ENCODE measurements around the gene PLCL1. TPM values are rescaled to one million over a fixed set of nuclear protein-coding genes. Genes with fewer than 3 reads are reported as not detected.

The PLCL1 gene
- total RNA-seq, 1 donor from 2014 or later, result 2.5 TPM

- intact Hi-C loops (cut with micrococcal nuclease), result no loop called here
These were observed 75.5 kb downstream of the PLCL1 start for GRCh38 chr2:197879812-197880408.

GRCh38 chr2:197883354-197884032, 79.1 kb downstream of the PLCL1 start:
- intact Hi-C loops (cut with micrococcal nuclease), result no loop called here

GRCh38 chr2:197884252-197884651, 79.9 kb downstream of the PLCL1 start:
- intact Hi-C loops (cut with micrococcal nuclease), result no loop called here

GRCh38 chr2:197885126-197885525, 80.7 kb downstream of the PLCL1 start:
- intact Hi-C loops (cut with micrococcal nuclease), result loop anchor here (5.0 kb wide), 1 partner anchor 48 kb away; no protein-coding TSS in a partner anchor

- intact Hi-C loops (cut with micrococcal nuclease), result loop anchor here (5.0 kb wide), 1 partner anchor 48 kb away; no protein-coding TSS in a partner anchor
These were observed 81.2 kb downstream of the PLCL1 start for GRCh38 chr2:197885587-197885986.

- intact Hi-C loops (cut with micrococcal nuclease), result loop anchor here (5.0 kb wide), 1 partner anchor 51 kb away; no protein-coding TSS in a partner anchor
These were observed 83.9 kb downstream of the PLCL1 start for GRCh38 chr2:197888321-197888720.

GRCh38 chr2:197889041-197889440, 84.6 kb downstream of the PLCL1 start:
- intact Hi-C loops (cut with micrococcal nuclease), result loop anchor here (1.0 to 5.0 kb wide), 3 partner anchors 20 to 85 kb away; partner anchors contain the start of gene PLCL1

- intact Hi-C loops (cut with micrococcal nuclease), result loop anchor here (5.0 kb wide), 1 partner anchor 42 kb away; no protein-coding TSS in a partner anchor
These were observed 85.8 kb downstream of the PLCL1 start for GRCh38 chr2:197890168-197890567.

- intact Hi-C loops (cut with micrococcal nuclease), result loop anchor here (5.0 kb wide), 1 partner anchor 40 kb away; no protein-coding TSS in a partner anchor
These were observed 87.6 kb downstream of the PLCL1 start for GRCh38 chr2:197891897-197892442.

- intact Hi-C loops (cut with micrococcal nuclease), result loop anchor here (5.0 kb wide), 1 partner anchor 39 kb away; no protein-coding TSS in a partner anchor
These were observed 89.2 kb downstream of the PLCL1 start for GRCh38 chr2:197893403-197894177.

GRCh38 chr2:197894751-197895274, 90.4 kb downstream of the PLCL1 start:
- intact Hi-C loops (cut with micrococcal nuclease), result loop anchor here (5.0 kb wide), 1 partner anchor 37 kb away; no protein-coding TSS in a partner anchor

- intact Hi-C loops (cut with micrococcal nuclease), result no loop called here
These were observed 93.7 kb downstream of the PLCL1 start for GRCh38 chr2:197897960-197898678.

GRCh38 chr2:197904446-197904845, 100.1 kb downstream of the PLCL1 start:
- intact Hi-C loops (cut with micrococcal nuclease), result no loop called here

- intact Hi-C loops (cut with micrococcal nuclease), result no loop called here
These were observed 103.8 kb downstream of the PLCL1 start for GRCh38 chr2:197908156-197908555.

- intact Hi-C loops (cut with micrococcal nuclease), result no loop called here
These were observed 104.8 kb downstream of the PLCL1 start for GRCh38 chr2:197908990-197909776.

GRCh38 chr2:197911667-197912066, 107.3 kb downstream of the PLCL1 start:
- intact Hi-C loops (cut with micrococcal nuclease), result no loop called here

- intact Hi-C loops (cut with micrococcal nuclease), result no loop called here
These were observed 108.7 kb downstream of the PLCL1 start for GRCh38 chr2:197913084-197913483.

- intact Hi-C loops (cut with micrococcal nuclease), result no loop called here
These were observed 110.4 kb downstream of the PLCL1 start for GRCh38 chr2:197914778-197915177.

GRCh38 chr2:197915548-197916265, 111.3 kb downstream of the PLCL1 start:
- intact Hi-C loops (cut with micrococcal nuclease), result no loop called here
